Measurements from ENCODE around the gene EPHA2.

The EPHA2 gene

GRCh38 chr1:16112596-16113555, 43.0 kb downstream of the EPHA2 start:
- 0 out of 2 replicates have a peak, but pooled peaks have one; percentile 17 for TF ChIP-seq ESRRG (CRISPR knock-in tag; IDR thresholded peaks at IDR 0.05)
- peak; percentile 61 for TF ChIP-seq ZFP3 (CRISPR knock-in tag; IDR thresholded peaks at IDR 0.05)
- TF ChIP-seq ARNTL (CRISPR knock-in tag; IDR thresholded peaks at IDR 0.05; ENCODE audit: borderline replicate concordance, low read depth) = no peak
- TF ChIP-seq TOX (CRISPR knock-in tag; IDR thresholded peaks at IDR 0.05; ENCODE audit: borderline replicate concordance) = no peak
- TF ChIP-seq GLIS3 (CRISPR knock-in tag; IDR thresholded peaks at IDR 0.05) = 0 out of 2 replicates have a peak, but pooled peaks have one; percentile 20
- TF ChIP-seq POU6F1 (CRISPR knock-in tag; IDR thresholded peaks at IDR 0.05; ENCODE audit: borderline replicate concordance, low read depth) = no peak
- 0 out of 2 replicates have a peak, but pooled peaks have one; percentile 2 for TF ChIP-seq TSHZ2 (CRISPR knock-in tag; IDR thresholded peaks at IDR 0.05)
- no peak for TF ChIP-seq OSR1 (CRISPR knock-in tag; IDR thresholded peaks at IDR 0.05)
- TF ChIP-seq ZFP30 (CRISPR knock-in tag; IDR thresholded peaks at IDR 0.05) = peak; percentile 17; the same call in 1 of the 2 replicates
- peak; percentile 64; the same call in 1 of the 2 replicates for TF ChIP-seq ZNF8 (CRISPR knock-in tag; IDR thresholded peaks at IDR 0.05)
- no peak for TF ChIP-seq CREB5 (CRISPR knock-in tag; IDR thresholded peaks at IDR 0.05; ENCODE audit: low read depth)
- ATAC-seq = peak; percentile 70

GRCh38 chr1:16111771-16112595, 43.9 kb downstream of the EPHA2 start:
- peak; percentile 73 for ATAC-seq
- peak; percentile 71; the same call in 1 of the 2 replicates for TF ChIP-seq POU6F1 (CRISPR knock-in tag; IDR thresholded peaks at IDR 0.05; ENCODE audit: borderline replicate concordance, low read depth)
- peak; percentile 34; the same call in 1 of the 2 replicates for TF ChIP-seq ISL1 (CRISPR knock-in tag; IDR thresholded peaks at IDR 0.05)
- TF ChIP-seq SNAI2 (CRISPR knock-in tag; IDR thresholded peaks at IDR 0.05) = peak; percentile 71; the same call in 1 of the 2 replicates
- TF ChIP-seq TOX (CRISPR knock-in tag; IDR thresholded peaks at IDR 0.05; ENCODE audit: borderline replicate concordance) = no peak
- TF ChIP-seq ZNF8 (CRISPR knock-in tag; IDR thresholded peaks at IDR 0.05) = no peak
- TF ChIP-seq ZNF565 (CRISPR knock-in tag; conservative IDR thresholded peaks at IDR 0.05; ENCODE audit: low read depth) = no peak
- no peak for TF ChIP-seq CSRNP3 (CRISPR knock-in tag; IDR thresholded peaks at IDR 0.05)
- TF ChIP-seq CREB5 (CRISPR knock-in tag; IDR thresholded peaks at IDR 0.05; ENCODE audit: low read depth) = peak; percentile 59; the same call in 1 of the 2 replicates
- TF ChIP-seq PATZ1 (CRISPR knock-in tag; IDR thresholded peaks at IDR 0.05; ENCODE audit: borderline replicate concordance) = 0 out of 2 replicates have a peak, but pooled peaks have one; percentile 9
- TF ChIP-seq ZC3H10 (CRISPR knock-in tag; IDR thresholded peaks at IDR 0.05) = no peak

Measured in SK-N-SH treated with all-trans-retinoic acid at 6 μM for 48 hours (cell line).